Measurements from ENCODE around the gene DLGAP3. TPM values are rescaled to one million over a fixed set of nuclear protein-coding genes. Genes with fewer than 3 reads are reported as not detected.
"Not testable (repeated sequence)": the region's sequence is repeated elsewhere in the genome, so short reads cannot be mapped to it uniquely, and the experiment has no call there.

Gene DLGAP3
- total RNA-seq, 1 donor from 2014 or later = not detected

- H3K4me3 ChIP-seq (ENCODE audit: low read length in 3 of 3) = no peak overlapping the region
- no peaks in the 10 kb centered on the region for H3K9me3 ChIP-seq (ENCODE audit: control insufficient read depth in 3 of 3, low read length in 3 of 3)
- no peaks in the 10 kb centered on the region for H3K27me3 ChIP-seq (ENCODE audit: control insufficient read depth in 3 of 3, insufficient read depth in 3 of 3, low read length in 3 of 3)
- no peaks in the 10 kb centered on the region for H3K36me3 ChIP-seq (ENCODE audit: control insufficient read depth in 3 of 3, insufficient read depth in 3 of 3, low read length in 3 of 3)
- H3K4me1 ChIP-seq (ENCODE audit: control insufficient read depth in 3 of 3, insufficient read depth in 3 of 3, low read length in 3 of 3) = peaks cover 7 to 16% (median 15%) of the 10 kb centered on the region in 3 donors
- H3K27ac ChIP-seq (ENCODE audit: low read depth, low read length) = no peak overlapping the region
- H3K9ac ChIP-seq (ENCODE audit: low read depth in 1 of 3, low read length in 3 of 3) = no peak overlapping the region
Observed at GRCh38 chr1:34833711-34834110, 95.7 kb downstream of the DLGAP3 start.

GRCh38 chr1:34831721-34832246 lies 97.7 kb downstream of the DLGAP3 start:
- no peak overlapping the region for H3K27ac ChIP-seq (ENCODE audit: low read depth, low read length)
- H3K27me3 ChIP-seq (ENCODE audit: control insufficient read depth in 3 of 3, insufficient read depth in 3 of 3, low read length in 3 of 3) = no peaks in the 10 kb centered on the region
- no peaks in the 10 kb centered on the region for H3K36me3 ChIP-seq (ENCODE audit: control insufficient read depth in 3 of 3, insufficient read depth in 3 of 3, low read length in 3 of 3)
- no peak overlapping the region for H3K4me3 ChIP-seq (ENCODE audit: low read length in 3 of 3)
- peaks cover 5 to 14% (median 11%) of the 10 kb centered on the region in 3 donors for H3K4me1 ChIP-seq (ENCODE audit: control insufficient read depth in 3 of 3, insufficient read depth in 3 of 3, low read length in 3 of 3)
- H3K9ac ChIP-seq (ENCODE audit: low read depth in 1 of 3, low read length in 3 of 3) = no peak overlapping the region
- no peaks in the 10 kb centered on the region for H3K9me3 ChIP-seq (ENCODE audit: control insufficient read depth in 3 of 3, low read length in 3 of 3)

- Histone ChIP-seq H3K9ac (ENCODE audit: low read depth in 1 of 3, low read length in 3 of 3) (no peak overlapping the region), H3K4me1 (ENCODE audit: control insufficient read depth in 3 of 3, insufficient read depth in 3 of 3, low read length in 3 of 3) (peaks cover 0 to 6% (median 4%) of the 10 kb centered on the region in 3 donors), H3K36me3 (ENCODE audit: control insufficient read depth in 3 of 3, insufficient read depth in 3 of 3, low read length in 3 of 3) (no peaks in the 10 kb centered on the region), H3K9me3 (ENCODE audit: control insufficient read depth in 3 of 3, low read length in 3 of 3) (no peaks in the 10 kb centered on the region), H3K27me3 (ENCODE audit: control insufficient read depth in 3 of 3, insufficient read depth in 3 of 3, low read length in 3 of 3) (no peaks in the 10 kb centered on the region), H3K27ac (ENCODE audit: low read depth, low read length) (peak overlapping the region; percentile 9), H3K4me3 (ENCODE audit: low read length in 3 of 3) (no peak overlapping the region)
Observed at GRCh38 chr1:34829250-34829649, 100.2 kb downstream of the DLGAP3 start.

- Histone ChIP-seq H3K9me3 (ENCODE audit: control insufficient read depth in 3 of 3, low read length in 3 of 3) (no peaks in the 10 kb centered on the region), H3K27me3 (ENCODE audit: control insufficient read depth in 3 of 3, insufficient read depth in 3 of 3, low read length in 3 of 3) (no peaks in the 10 kb centered on the region), H3K36me3 (ENCODE audit: control insufficient read depth in 3 of 3, insufficient read depth in 3 of 3, low read length in 3 of 3) (no peaks in the 10 kb centered on the region), H3K4me3 (ENCODE audit: low read length in 3 of 3) (no peak overlapping the region), H3K9ac (ENCODE audit: low read depth in 1 of 3, low read length in 3 of 3) (no peak overlapping the region), H3K4me1 (ENCODE audit: control insufficient read depth in 3 of 3, insufficient read depth in 3 of 3, low read length in 3 of 3) (peaks cover 0 to 6% (median 4%) of the 10 kb centered on the region in 3 donors), H3K27ac (ENCODE audit: low read depth, low read length) (no peak overlapping the region)
Observed at GRCh38 chr1:34828611-34829010, 100.8 kb downstream of the DLGAP3 start.

- no peak overlapping the region for H3K9ac ChIP-seq (ENCODE audit: low read depth in 1 of 3, low read length in 3 of 3)
- no peaks in the 10 kb centered on the region for H3K36me3 ChIP-seq (ENCODE audit: control insufficient read depth in 3 of 3, insufficient read depth in 3 of 3, low read length in 3 of 3)
- no peak overlapping the region for H3K27ac ChIP-seq (ENCODE audit: low read depth, low read length)
- no peaks in the 10 kb centered on the region for H3K9me3 ChIP-seq (ENCODE audit: control insufficient read depth in 3 of 3, low read length in 3 of 3)
- no peaks in the 10 kb centered on the region for H3K27me3 ChIP-seq (ENCODE audit: control insufficient read depth in 3 of 3, insufficient read depth in 3 of 3, low read length in 3 of 3)
- peaks cover 0 to 6% (median 4%) of the 10 kb centered on the region in 3 donors for H3K4me1 ChIP-seq (ENCODE audit: control insufficient read depth in 3 of 3, insufficient read depth in 3 of 3, low read length in 3 of 3)
- no peak overlapping the region for H3K4me3 ChIP-seq (ENCODE audit: low read length in 3 of 3)
Observed at GRCh38 chr1:34827341-34827941, 102.0 kb downstream of the DLGAP3 start.

- H3K4me1 ChIP-seq (ENCODE audit: control insufficient read depth in 3 of 3, insufficient read depth in 3 of 3, low read length in 3 of 3) = peaks cover 0 to 6% (median 4%) of the 10 kb centered on the region in 3 donors
- no peak overlapping the region for H3K27ac ChIP-seq (ENCODE audit: low read depth, low read length)
- H3K4me3 ChIP-seq (ENCODE audit: low read length in 3 of 3) = no peak overlapping the region
- H3K27me3 ChIP-seq (ENCODE audit: control insufficient read depth in 3 of 3, insufficient read depth in 3 of 3, low read length in 3 of 3) = no peaks in the 10 kb centered on the region
- H3K9me3 ChIP-seq (ENCODE audit: control insufficient read depth in 3 of 3, low read length in 3 of 3) = no peaks in the 10 kb centered on the region
- no peak overlapping the region for H3K9ac ChIP-seq (ENCODE audit: low read depth in 1 of 3, low read length in 3 of 3)
- H3K36me3 ChIP-seq (ENCODE audit: control insufficient read depth in 3 of 3, insufficient read depth in 3 of 3, low read length in 3 of 3) = no peaks in the 10 kb centered on the region
Observed at GRCh38 chr1:34825455-34826091, 103.9 kb downstream of the DLGAP3 start.

GRCh38 chr1:34824817-34825454 lies 104.5 kb downstream of the DLGAP3 start:
- no peaks in the 10 kb centered on the region for H3K27me3 ChIP-seq (ENCODE audit: control insufficient read depth in 3 of 3, insufficient read depth in 3 of 3, low read length in 3 of 3)
- no peak overlapping the region for H3K4me3 ChIP-seq (ENCODE audit: low read length in 3 of 3)
- no peaks in the 10 kb centered on the region for H3K36me3 ChIP-seq (ENCODE audit: control insufficient read depth in 3 of 3, insufficient read depth in 3 of 3, low read length in 3 of 3)
- peaks cover 0 to 4% (median 4%) of the 10 kb centered on the region in 3 donors for H3K4me1 ChIP-seq (ENCODE audit: control insufficient read depth in 3 of 3, insufficient read depth in 3 of 3, low read length in 3 of 3)
- no peak overlapping the region for H3K27ac ChIP-seq (ENCODE audit: low read depth, low read length)
- H3K9me3 ChIP-seq (ENCODE audit: control insufficient read depth in 3 of 3, low read length in 3 of 3) = no peaks in the 10 kb centered on the region
- H3K9ac ChIP-seq (ENCODE audit: low read depth in 1 of 3, low read length in 3 of 3) = no peak overlapping the region

- Histone ChIP-seq H3K9me3 (ENCODE audit: control insufficient read depth in 3 of 3, low read length in 3 of 3) (no peaks in the 10 kb centered on the region), H3K4me1 (ENCODE audit: control insufficient read depth in 3 of 3, insufficient read depth in 3 of 3, low read length in 3 of 3) (peaks cover 0 to 4% (median 0%) of the 10 kb centered on the region in 3 donors), H3K27me3 (ENCODE audit: control insufficient read depth in 3 of 3, insufficient read depth in 3 of 3, low read length in 3 of 3) (no peaks in the 10 kb centered on the region), H3K36me3 (ENCODE audit: control insufficient read depth in 3 of 3, insufficient read depth in 3 of 3, low read length in 3 of 3) (no peaks in the 10 kb centered on the region), H3K9ac (ENCODE audit: low read depth in 1 of 3, low read length in 3 of 3) (no peak overlapping the region), H3K27ac (ENCODE audit: low read depth, low read length) (no peak overlapping the region), H3K4me3 (ENCODE audit: low read length in 3 of 3) (no peak overlapping the region)
Observed at GRCh38 chr1:34822202-34822601, 107.2 kb downstream of the DLGAP3 start.

GRCh38 chr1:34818862-34819261 lies 110.6 kb downstream of the DLGAP3 start:
- H3K27ac ChIP-seq (ENCODE audit: low read depth, low read length); H3K9me3 ChIP-seq (ENCODE audit: control insufficient read depth in 3 of 3, low read length in 3 of 3); H3K36me3 ChIP-seq (ENCODE audit: control insufficient read depth in 3 of 3, insufficient read depth in 3 of 3, low read length in 3 of 3): not testable (repeated sequence)

GRCh38 chr1:34816778-34817177 lies 112.7 kb downstream of the DLGAP3 start:
- Histone ChIP-seq H3K4me1 (ENCODE audit: control insufficient read depth in 3 of 3, insufficient read depth in 3 of 3, low read length in 3 of 3) (no peaks in the 10 kb centered on the region), H3K27ac (ENCODE audit: low read depth, low read length) (no peak overlapping the region), H3K27me3 (ENCODE audit: control insufficient read depth in 3 of 3, insufficient read depth in 3 of 3, low read length in 3 of 3) (no peaks in the 10 kb centered on the region), H3K9ac (ENCODE audit: low read depth in 1 of 3, low read length in 3 of 3) (no peak overlapping the region), H3K9me3 (ENCODE audit: control insufficient read depth in 3 of 3, low read length in 3 of 3) (no peaks in the 10 kb centered on the region), H3K36me3 (ENCODE audit: control insufficient read depth in 3 of 3, insufficient read depth in 3 of 3, low read length in 3 of 3) (no peaks in the 10 kb centered on the region), H3K4me3 (ENCODE audit: low read length in 3 of 3) (no peak overlapping the region)

More at GRCh38 chr1:34818862-34819261, 110.6 kb downstream of the DLGAP3 start:
- H3K4me1 ChIP-seq (ENCODE audit: control insufficient read depth in 3 of 3, insufficient read depth in 3 of 3, low read length in 3 of 3); H3K9ac ChIP-seq (ENCODE audit: low read depth in 1 of 3, low read length in 3 of 3); H3K4me3 ChIP-seq (ENCODE audit: low read length in 3 of 3); H3K27me3 ChIP-seq (ENCODE audit: control insufficient read depth in 3 of 3, insufficient read depth in 3 of 3, low read length in 3 of 3): not testable (repeated sequence)

Measured in skeletal muscle tissue (tissue), 4 donors.